PC-3 (cell line): ENCODE results near the gene CIZ1.

Experiments
- EZH2 ChIP-seq: fragments of 300-600 bp; sonication (generic); IDR thresholded peaks from one replicate; pipeline ENCODE4 v1.6.1; 2017; ENCODE audit warnings: antibody characterized with exemption, mild to moderate bottlenecking, low read length; ENCODE audit not compliant: unreplicated experiment
- TF ChIP-seq, protein P1 (sequence below): fragments of 300-600 bp; sonication (generic); conservative IDR thresholded peaks from 2 replicates; pipeline ENCODE4 v1.5.1; 2017; ENCODE audit warnings: antibody characterized with exemption, low read depth, mild to moderate bottlenecking, low read length

DNA sequence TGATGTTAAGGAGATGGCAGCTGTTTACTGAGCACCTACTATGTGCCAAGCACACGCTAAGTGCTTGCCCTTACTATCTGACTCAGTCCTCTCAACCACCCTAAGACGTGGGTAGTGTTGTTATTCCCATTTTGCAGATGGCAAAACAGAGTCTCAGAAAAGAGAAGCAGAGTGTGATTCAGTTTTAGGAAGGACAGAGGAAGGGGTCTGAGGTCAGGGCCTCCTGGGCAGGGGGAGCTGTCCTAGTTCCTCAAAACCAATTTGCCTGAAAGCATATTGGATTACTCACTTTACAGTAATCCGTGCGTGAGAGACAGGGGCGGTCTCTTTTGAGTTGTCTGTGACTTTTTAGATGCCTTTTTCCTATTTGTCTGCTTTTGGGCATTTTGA lies 35.0 kb upstream of the CIZ1 start:
- no peak for TF ChIP-seq EZH2
- TF ChIP-seq, protein P1, sequence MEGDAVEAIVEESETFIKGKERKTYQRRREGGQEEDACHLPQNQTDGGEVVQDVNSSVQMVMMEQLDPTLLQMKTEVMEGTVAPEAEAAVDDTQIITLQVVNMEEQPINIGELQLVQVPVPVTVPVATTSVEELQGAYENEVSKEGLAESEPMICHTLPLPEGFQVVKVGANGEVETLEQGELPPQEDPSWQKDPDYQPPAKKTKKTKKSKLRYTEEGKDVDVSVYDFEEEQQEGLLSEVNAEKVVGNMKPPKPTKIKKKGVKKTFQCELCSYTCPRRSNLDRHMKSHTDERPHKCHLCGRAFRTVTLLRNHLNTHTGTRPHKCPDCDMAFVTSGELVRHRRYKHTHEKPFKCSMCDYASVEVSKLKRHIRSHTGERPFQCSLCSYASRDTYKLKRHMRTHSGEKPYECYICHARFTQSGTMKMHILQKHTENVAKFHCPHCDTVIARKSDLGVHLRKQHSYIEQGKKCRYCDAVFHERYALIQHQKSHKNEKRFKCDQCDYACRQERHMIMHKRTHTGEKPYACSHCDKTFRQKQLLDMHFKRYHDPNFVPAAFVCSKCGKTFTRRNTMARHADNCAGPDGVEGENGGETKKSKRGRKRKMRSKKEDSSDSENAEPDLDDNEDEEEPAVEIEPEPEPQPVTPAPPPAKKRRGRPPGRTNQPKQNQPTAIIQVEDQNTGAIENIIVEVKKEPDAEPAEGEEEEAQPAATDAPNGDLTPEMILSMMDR, result no peak
